ENCODE results near the gene CCDC92. TPM values are rescaled to one million over a fixed set of nuclear protein-coding genes. Genes with fewer than 3 reads are reported as not detected.

The CCDC92 gene
- total and polyA plus RNA-seq, 2 of the 13 experiments (the other 11 are each of a cell fraction or from before 2014, with no cell fraction given), result 5.4 to 14.7 TPM

- peak; percentile 77 for TF ChIP-seq CTCF (CRISPR knock-in tag; IDR thresholded peaks at IDR 0.05)
- no peak for TF ChIP-seq HHEX (CRISPR knock-in tag; IDR thresholded peaks at IDR 0.05)
- TF ChIP-seq ZBTB8A (CRISPR knock-in tag; IDR thresholded peaks at IDR 0.05; ENCODE audit: borderline replicate concordance, low read depth), result no peak
- TF ChIP-seq ZNF292 (CRISPR knock-in tag; IDR thresholded peaks at IDR 0.05; ENCODE audit: borderline replicate concordance, low read depth), result no peak
- no peak for TF ChIP-seq ZNF891 (CRISPR knock-in tag; IDR thresholded peaks at IDR 0.05)
- no peak for TF ChIP-seq ZBTB34 (CRISPR knock-in tag; IDR thresholded peaks at IDR 0.05)
- TF ChIP-seq HNF4G (IDR thresholded peaks at IDR 0.05; ENCODE audit: borderline replicate concordance, low read depth, low read length), result no peak
- no peak for TF ChIP-seq HNF4G (CRISPR knock-in tag; IDR thresholded peaks at IDR 0.05; ENCODE audit: borderline replicate concordance, low read depth)
- TF ChIP-seq DPF2 (CRISPR knock-in tag; IDR thresholded peaks at IDR 0.05; ENCODE audit: borderline replicate concordance, low read depth), result no peak
- TF ChIP-seq TEAD3 (CRISPR knock-in tag; optimal IDR thresholded peaks at IDR 0.05; ENCODE audit: borderline replicate concordance), result peak; percentile 20
- TF ChIP-seq SMC3 (IDR thresholded peaks at IDR 0.05; ENCODE audit: low read length), result peak; percentile 78
These were observed 11.3 kb upstream of the CCDC92 start (continued) for GRCh38 chr12:123983822-123984485.

Measured in HepG2 (cell line).